WTC11 (cell line): Measurements from ENCODE around the gene NEDD4L. TPM values are rescaled to one million over a fixed set of nuclear protein-coding genes. Genes with fewer than 3 reads are reported as not detected.

Experiments
- ATAC-seq: fragments of 200-7000 bp; cut with Tn5 transposase; 2 replicates; pipeline ENCODE4 v1.10.0; 2021; ENCODE audit warnings: mild to moderate bottlenecking, moderate library complexity
- CTCF ChIA-PET: fragments of 300-600 bp; sonication (Branson Sonifier 250); formaldehyde crosslinking; loops from one replicate; lab custom pipeline; 2021; ENCODE audit warnings: antibody characterized with exemption; lab: Charles Lee
- POLR2A ChIA-PET: fragments of 350-600 bp; sonication (Branson Sonifier 250); formaldehyde crosslinking; loops from one replicate; lab custom pipeline; 2021; ENCODE audit warnings: antibody characterized with exemption; lab: Charles Lee
- DNase-seq: peaks from one replicate; pipeline ENCODE4 v3.0.0; 2021; ENCODE audit warnings: low spot score
- H3K27ac Mint-ChIP-seq: 2 replicates; pipeline ENCODE4 v1.8.0; 2021; ENCODE audit warnings: mixed read lengths
- H3K27me3 Mint-ChIP-seq: 2 replicates; pipeline ENCODE4 v1.8.0; 2021; ENCODE audit warnings: low read depth, mild to moderate bottlenecking, moderate library complexity, mixed read lengths
- H3K36me3 Mint-ChIP-seq: 2 replicates; pipeline ENCODE4 v1.8.0; 2021; ENCODE audit warnings: mixed read lengths
- H3K4me1 Mint-ChIP-seq: 2 replicates; pipeline ENCODE4 v1.8.0; 2022; ENCODE audit warnings: mixed read lengths
- H3K4me3 Mint-ChIP-seq: 2 replicates; pipeline ENCODE4 v1.8.0; 2021; ENCODE audit warnings: mild to moderate bottlenecking, moderate library complexity, mixed read lengths
- H3K9me3 Mint-ChIP-seq: 2 replicates; pipeline ENCODE4 v1.8.0; 2021; ENCODE audit warnings: mixed read lengths
- ATF1 ChIP-seq: sonication (generic); formaldehyde crosslinking; IDR thresholded peaks from 2 replicates; pipeline ENCODE4 v1.8.1; 2023; ENCODE audit warnings: mild to moderate bottlenecking, moderate library complexity, missing genetic modification reagents
- FOXJ3 ChIP-seq: sonication (generic); formaldehyde crosslinking; IDR thresholded peaks from 2 replicates; pipeline ENCODE4 v1.9.0; 2021; ENCODE audit warnings: missing genetic modification reagents, mild to moderate bottlenecking, borderline replicate concordance
- GTF2I ChIP-seq: fragments of 250-450 bp; sonication (Bioruptor Pico); conservative IDR thresholded peaks from 2 replicates; pipeline ENCODE4 v1.4.0; 2021; ENCODE audit warnings: mild to moderate bottlenecking
- HMGA2 ChIP-seq: fragments of 250-450 bp; sonication (Bioruptor Pico); IDR thresholded peaks from 2 replicates; pipeline ENCODE4 v1.4.0; 2021; ENCODE audit warnings: mild to moderate bottlenecking, moderate library complexity
- KAT7 ChIP-seq: sonication (generic); formaldehyde crosslinking; IDR thresholded peaks from 2 replicates; pipeline ENCODE4 v1.8.1; 2023; ENCODE audit warnings: missing genetic modification reagents, mild to moderate bottlenecking, borderline replicate concordance
- NFE2L1 ChIP-seq: sonication (generic); formaldehyde crosslinking; IDR thresholded peaks from 2 replicates; pipeline ENCODE4 v1.8.1; 2023; ENCODE audit warnings: missing genetic modification reagents
- NR1H2 ChIP-seq: sonication (generic); formaldehyde crosslinking; IDR thresholded peaks from 2 replicates; pipeline ENCODE4 v1.9.0; 2021; ENCODE audit warnings: mild to moderate bottlenecking, moderate library complexity, missing genetic modification reagents
- OVOL2 ChIP-seq: fragments of 250-450 bp; sonication (Bioruptor Pico); IDR thresholded peaks from 2 replicates; pipeline ENCODE4 v1.9.0; 2021; ENCODE audit warnings: mild to moderate bottlenecking, borderline replicate concordance
- PRRX2 ChIP-seq: fragments of 250-450 bp; sonication (Bioruptor Pico); IDR thresholded peaks from 2 replicates; pipeline ENCODE4 v1.8.0; 2021; ENCODE audit warnings: mild to moderate bottlenecking
- TEAD4 ChIP-seq: sonication (generic); formaldehyde crosslinking; IDR thresholded peaks from 2 replicates; pipeline ENCODE4 v1.8.0; 2022; ENCODE audit warnings: mild to moderate bottlenecking, missing genetic modification reagents
- TP53 ChIP-seq: sonication (generic); formaldehyde crosslinking; IDR thresholded peaks from 2 replicates; pipeline ENCODE4 v1.8.1; 2023; ENCODE audit warnings: mild to moderate bottlenecking, missing genetic modification reagents
- total RNA-seq: library from RNA; stranded (reverse); gene quantifications from 3 replicates; pipeline ENCODE4 v1.2.3, GENCODE V29; 2021
- TF ChIP-seq, protein P1 (sequence below): fragments of 250-450 bp; sonication (Bioruptor Pico); IDR thresholded peaks from 2 replicates; pipeline ENCODE4 v2.1.2; 2022; ENCODE audit warnings: mild to moderate bottlenecking, moderate library complexity
- TF ChIP-seq, protein P2 (sequence below): sonication (generic); formaldehyde crosslinking; IDR thresholded peaks from 2 replicates; pipeline ENCODE4 v1.8.0; 2022; ENCODE audit warnings: missing genetic modification reagents
- TF ChIP-seq, protein P3 (sequence below): sonication (generic); formaldehyde crosslinking; IDR thresholded peaks from 2 replicates; pipeline ENCODE4 v1.8.0; 2023; ENCODE audit warnings: missing genetic modification reagents, mild to moderate bottlenecking, borderline replicate concordance
- TF ChIP-seq, protein P4 (sequence below): sonication (generic); formaldehyde crosslinking; IDR thresholded peaks from 2 replicates; pipeline ENCODE4 v1.8.1; 2022; ENCODE audit warnings: low read depth, mild to moderate bottlenecking, moderate library complexity, missing genetic modification reagents, borderline replicate concordance
- TF ChIP-seq, protein P5 (sequence below): sonication (generic); formaldehyde crosslinking; IDR thresholded peaks from 2 replicates; pipeline ENCODE4 v1.8.0; 2022; ENCODE audit warnings: mild to moderate bottlenecking, missing genetic modification reagents
- TF ChIP-seq, protein P6 (sequence below): sonication (generic); formaldehyde crosslinking; conservative IDR thresholded peaks from 2 replicates; pipeline ENCODE4 v1.8.1; 2022; ENCODE audit warnings: mild to moderate bottlenecking, missing genetic modification reagents

Gene NEDD4L
- total RNA-seq, 1 experiment from 2014 or later: 88.0 TPM

DNA sequence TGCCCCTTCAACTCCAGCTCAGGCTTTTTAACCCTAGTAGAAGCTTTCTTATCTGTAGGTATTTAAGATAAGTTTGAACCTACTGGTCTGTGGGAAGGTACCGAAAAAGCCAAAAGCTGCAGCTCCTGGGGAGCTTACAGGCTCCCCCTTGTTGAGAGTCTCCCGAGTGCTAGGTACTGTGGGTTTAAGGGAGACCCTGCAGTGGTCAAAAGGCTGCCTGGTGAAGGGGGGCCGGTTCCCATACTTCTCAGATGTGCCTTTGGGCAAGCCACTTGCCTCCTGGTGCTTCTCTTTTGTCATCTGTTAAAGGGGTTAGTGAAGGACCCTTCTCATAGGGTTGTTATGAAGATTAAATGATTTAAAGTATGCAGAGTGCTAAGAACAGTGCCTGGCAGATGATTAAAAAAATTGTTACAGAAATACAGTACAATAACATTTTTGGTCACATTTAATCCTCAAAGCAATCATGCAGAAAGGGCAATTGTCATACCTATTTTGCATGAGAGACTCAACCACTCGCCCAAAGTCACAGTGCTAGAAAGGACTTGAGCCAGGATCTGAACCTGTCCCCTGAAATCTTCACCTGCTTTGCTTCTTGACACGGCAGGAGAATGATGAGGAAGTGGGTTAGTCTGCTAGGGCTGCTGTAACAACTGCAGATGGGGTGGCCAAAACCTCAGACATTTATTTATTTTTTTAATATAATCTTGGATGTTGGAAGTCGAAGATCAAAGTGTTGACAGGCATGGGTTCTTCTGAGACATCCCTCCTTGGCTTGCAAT is 62.5 kb downstream of the NEDD4L start (continued):
- TF ChIP-seq, protein P1, sequence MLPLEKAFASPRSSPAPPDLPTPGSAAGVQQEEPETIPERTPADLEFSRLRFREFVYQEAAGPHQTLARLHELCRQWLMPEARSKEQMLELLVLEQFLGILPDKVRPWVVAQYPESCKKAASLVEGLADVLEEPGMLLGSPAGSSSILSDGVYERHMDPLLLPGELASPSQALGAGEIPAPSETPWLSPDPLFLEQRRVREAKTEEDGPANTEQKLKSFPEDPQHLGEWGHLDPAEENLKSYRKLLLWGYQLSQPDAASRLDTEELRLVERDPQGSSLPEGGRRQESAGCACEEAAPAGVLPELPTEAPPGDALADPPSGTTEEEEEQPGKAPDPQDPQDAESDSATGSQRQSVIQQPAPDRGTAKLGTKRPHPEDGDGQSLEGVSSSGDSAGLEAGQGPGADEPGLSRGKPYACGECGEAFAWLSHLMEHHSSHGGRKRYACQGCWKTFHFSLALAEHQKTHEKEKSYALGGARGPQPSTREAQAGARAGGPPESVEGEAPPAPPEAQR: no peak
- TF ChIP-seq FOXJ3 (CRISPR knock-in tag): no peak
- TF ChIP-seq, protein P2, sequence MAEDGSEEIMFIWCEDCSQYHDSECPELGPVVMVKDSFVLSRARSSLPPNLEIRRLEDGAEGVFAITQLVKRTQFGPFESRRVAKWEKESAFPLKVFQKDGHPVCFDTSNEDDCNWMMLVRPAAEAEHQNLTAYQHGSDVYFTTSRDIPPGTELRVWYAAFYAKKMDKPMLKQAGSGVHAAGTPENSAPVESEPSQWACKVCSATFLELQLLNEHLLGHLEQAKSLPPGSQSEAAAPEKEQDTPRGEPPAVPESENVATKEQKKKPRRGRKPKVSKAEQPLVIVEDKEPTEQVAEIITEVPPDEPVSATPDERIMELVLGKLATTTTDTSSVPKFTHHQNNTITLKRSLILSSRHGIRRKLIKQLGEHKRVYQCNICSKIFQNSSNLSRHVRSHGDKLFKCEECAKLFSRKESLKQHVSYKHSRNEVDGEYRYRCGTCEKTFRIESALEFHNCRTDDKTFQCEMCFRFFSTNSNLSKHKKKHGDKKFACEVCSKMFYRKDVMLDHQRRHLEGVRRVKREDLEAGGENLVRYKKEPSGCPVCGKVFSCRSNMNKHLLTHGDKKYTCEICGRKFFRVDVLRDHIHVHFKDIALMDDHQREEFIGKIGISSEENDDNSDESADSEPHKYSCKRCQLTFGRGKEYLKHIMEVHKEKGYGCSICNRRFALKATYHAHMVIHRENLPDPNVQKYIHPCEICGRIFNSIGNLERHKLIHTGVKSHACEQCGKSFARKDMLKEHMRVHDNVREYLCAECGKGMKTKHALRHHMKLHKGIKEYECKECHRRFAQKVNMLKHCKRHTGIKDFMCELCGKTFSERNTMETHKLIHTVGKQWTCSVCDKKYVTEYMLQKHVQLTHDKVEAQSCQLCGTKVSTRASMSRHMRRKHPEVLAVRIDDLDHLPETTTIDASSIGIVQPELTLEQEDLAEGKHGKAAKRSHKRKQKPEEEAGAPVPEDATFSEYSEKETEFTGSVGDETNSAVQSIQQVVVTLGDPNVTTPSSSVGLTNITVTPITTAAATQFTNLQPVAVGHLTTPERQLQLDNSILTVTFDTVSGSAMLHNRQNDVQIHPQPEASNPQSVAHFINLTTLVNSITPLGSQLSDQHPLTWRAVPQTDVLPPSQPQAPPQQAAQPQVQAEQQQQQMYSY (CRISPR knock-in tag): no peak
- no peak for TF ChIP-seq OVOL2 (CRISPR knock-in tag)
- no peak for TF ChIP-seq HMGA2 (CRISPR knock-in tag)
- TF ChIP-seq NR1H2 (CRISPR knock-in tag): no peak
- TF ChIP-seq, all 79 proteins: peak for 0

DNA sequence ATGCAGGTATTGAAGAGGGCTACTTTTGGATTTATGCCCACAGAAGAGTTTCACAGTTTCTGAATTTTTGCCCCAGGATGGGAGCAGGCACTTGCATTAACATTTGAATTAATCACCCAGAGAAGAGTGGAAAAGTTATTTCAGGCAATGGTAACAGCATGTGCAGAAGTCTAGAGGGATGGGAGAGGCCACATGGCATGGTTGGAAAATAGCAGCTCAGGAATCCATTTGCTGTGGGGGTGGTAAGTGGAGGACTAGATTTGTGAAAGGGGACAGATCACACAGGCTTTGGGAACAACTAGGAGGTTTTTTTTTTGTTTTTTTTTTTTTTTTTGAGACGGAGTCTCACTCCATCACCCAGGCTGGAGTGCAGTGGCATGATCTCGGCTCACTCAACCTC is 65.2 kb downstream of the NEDD4L start:
- H3K36me3 Mint-ChIP-seq: peaks cover 5% of the 10 kb centered on the region; the same call in 1 of the 2 replicates
- POLR2A ChIA-PET: no interaction called here
- CTCF ChIA-PET: interaction anchor here (1.2 to 1.9 kb wide), 2 partner anchors 13 to 66 kb away, joined by 4 to 13 read pairs; partner anchors contain the start of gene NEDD4L

DNA sequence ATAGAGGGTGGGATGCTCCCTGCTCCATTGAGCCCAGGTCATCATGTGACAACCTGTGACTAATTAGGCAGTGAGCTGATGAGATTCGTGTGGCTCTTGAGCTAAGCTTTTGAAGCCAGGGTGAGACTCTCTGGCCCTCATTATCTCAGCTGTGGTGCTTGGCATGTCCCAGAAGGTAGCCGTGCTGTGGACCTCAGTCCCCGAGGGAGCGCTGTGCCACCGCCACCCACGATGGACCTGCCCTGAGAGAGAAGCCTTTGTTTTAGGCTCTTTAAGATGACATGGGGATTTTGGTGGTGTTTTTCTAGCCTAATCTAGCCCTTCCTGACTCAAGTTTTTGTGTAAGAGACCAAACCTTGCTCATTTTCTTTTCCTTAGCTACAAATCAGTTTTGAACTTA is 66.4 kb downstream of the NEDD4L start:
- Mint-ChIP-seq H3K4me1 (peaks cover 52% of the 10 kb centered on the region), H3K36me3 (peaks cover 5% of the 10 kb centered on the region; the same call in 1 of the 2 replicates), H3K9me3 (no peaks in the 10 kb centered on the region), H3K27me3 (no peaks in the 10 kb centered on the region), H3K4me3 (no peak overlapping the region), H3K27ac (no peak overlapping the region)
- ATAC-seq (no peak), DNase-seq (no peak)
- ChIA-PET POLR2A (no interaction called here), CTCF (interaction anchor here (0.5 to 1.9 kb wide), 4 partner anchors 12 to 421 kb away, joined by 3 to 13 read pairs (median 4); no protein-coding TSS in a partner anchor)
- TF ChIP-seq, protein P3, sequence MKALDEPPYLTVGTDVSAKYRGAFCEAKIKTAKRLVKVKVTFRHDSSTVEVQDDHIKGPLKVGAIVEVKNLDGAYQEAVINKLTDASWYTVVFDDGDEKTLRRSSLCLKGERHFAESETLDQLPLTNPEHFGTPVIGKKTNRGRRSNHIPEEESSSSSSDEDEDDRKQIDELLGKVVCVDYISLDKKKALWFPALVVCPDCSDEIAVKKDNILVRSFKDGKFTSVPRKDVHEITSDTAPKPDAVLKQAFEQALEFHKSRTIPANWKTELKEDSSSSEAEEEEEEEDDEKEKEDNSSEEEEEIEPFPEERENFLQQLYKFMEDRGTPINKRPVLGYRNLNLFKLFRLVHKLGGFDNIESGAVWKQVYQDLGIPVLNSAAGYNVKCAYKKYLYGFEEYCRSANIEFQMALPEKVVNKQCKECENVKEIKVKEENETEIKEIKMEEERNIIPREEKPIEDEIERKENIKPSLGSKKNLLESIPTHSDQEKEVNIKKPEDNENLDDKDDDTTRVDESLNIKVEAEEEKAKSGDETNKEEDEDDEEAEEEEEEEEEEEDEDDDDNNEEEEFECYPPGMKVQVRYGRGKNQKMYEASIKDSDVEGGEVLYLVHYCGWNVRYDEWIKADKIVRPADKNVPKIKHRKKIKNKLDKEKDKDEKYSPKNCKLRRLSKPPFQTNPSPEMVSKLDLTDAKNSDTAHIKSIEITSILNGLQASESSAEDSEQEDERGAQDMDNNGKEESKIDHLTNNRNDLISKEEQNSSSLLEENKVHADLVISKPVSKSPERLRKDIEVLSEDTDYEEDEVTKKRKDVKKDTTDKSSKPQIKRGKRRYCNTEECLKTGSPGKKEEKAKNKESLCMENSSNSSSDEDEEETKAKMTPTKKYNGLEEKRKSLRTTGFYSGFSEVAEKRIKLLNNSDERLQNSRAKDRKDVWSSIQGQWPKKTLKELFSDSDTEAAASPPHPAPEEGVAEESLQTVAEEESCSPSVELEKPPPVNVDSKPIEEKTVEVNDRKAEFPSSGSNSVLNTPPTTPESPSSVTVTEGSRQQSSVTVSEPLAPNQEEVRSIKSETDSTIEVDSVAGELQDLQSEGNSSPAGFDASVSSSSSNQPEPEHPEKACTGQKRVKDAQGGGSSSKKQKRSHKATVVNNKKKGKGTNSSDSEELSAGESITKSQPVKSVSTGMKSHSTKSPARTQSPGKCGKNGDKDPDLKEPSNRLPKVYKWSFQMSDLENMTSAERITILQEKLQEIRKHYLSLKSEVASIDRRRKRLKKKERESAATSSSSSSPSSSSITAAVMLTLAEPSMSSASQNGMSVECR (CRISPR knock-in tag): no peak
- TF ChIP-seq, protein P4, sequence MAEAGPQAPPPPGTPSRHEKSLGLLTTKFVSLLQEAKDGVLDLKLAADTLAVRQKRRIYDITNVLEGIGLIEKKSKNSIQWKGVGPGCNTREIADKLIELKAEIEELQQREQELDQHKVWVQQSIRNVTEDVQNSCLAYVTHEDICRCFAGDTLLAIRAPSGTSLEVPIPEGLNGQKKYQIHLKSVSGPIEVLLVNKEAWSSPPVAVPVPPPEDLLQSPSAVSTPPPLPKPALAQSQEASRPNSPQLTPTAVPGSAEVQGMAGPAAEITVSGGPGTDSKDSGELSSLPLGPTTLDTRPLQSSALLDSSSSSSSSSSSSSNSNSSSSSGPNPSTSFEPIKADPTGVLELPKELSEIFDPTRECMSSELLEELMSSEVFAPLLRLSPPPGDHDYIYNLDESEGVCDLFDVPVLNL (CRISPR knock-in tag): no peak
- TF ChIP-seq ATF1 (CRISPR knock-in tag) (no peak), GTF2I (CRISPR knock-in tag) (no peak), TEAD4 (CRISPR knock-in tag) (no peak), FOXJ3 (CRISPR knock-in tag) (no peak), KAT7 (CRISPR knock-in tag) (no peak), PRRX2 (CRISPR knock-in tag) (no peak), NFE2L1 (CRISPR knock-in tag) (no peak)
- TF ChIP-seq, protein P5, sequence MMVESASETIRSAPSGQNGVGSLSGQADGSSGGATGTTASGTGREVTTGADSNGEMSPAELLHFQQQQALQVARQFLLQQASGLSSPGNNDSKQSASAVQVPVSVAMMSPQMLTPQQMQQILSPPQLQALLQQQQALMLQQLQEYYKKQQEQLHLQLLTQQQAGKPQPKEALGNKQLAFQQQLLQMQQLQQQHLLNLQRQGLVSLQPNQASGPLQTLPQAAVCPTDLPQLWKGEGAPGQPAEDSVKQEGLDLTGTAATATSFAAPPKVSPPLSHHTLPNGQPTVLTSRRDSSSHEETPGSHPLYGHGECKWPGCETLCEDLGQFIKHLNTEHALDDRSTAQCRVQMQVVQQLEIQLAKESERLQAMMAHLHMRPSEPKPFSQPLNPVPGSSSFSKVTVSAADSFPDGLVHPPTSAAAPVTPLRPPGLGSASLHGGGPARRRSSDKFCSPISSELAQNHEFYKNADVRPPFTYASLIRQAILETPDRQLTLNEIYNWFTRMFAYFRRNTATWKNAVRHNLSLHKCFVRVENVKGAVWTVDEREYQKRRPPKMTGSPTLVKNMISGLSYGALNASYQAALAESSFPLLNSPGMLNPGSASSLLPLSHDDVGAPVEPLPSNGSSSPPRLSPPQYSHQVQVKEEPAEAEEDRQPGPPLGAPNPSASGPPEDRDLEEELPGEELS (CRISPR knock-in tag): no peak
- TF ChIP-seq, protein P6, sequence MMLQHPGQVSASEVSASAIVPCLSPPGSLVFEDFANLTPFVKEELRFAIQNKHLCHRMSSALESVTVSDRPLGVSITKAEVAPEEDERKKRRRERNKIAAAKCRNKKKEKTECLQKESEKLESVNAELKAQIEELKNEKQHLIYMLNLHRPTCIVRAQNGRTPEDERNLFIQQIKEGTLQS: no peak

More for the DNA sequence above, 65.2 kb downstream of the NEDD4L start:
- Mint-ChIP-seq H3K27ac (no peak overlapping the region), H3K27me3 (no peaks in the 10 kb centered on the region), H3K4me3 (no peak overlapping the region), H3K9me3 (no peaks in the 10 kb centered on the region), H3K4me1 (peaks cover 52% of the 10 kb centered on the region)
- no peak for TF ChIP-seq TP53 (CRISPR knock-in tag)
- no peak for ATAC-seq
- no peak for DNase-seq
